Activated CD4-positive, alpha-beta T cell treated with anti-CD3 and anti-CD28 coated beads, Interleukin-2, amount 50 U/mL, for 1 hour (primary cell): Measurements from ENCODE around the gene STOML1.
A peak's percentile ranks its signal among the peaks of the same experiment; 100 is the strongest.

Experiments
- DNase-seq: peaks from one replicate; pipeline ENCODE4 v3.0.0-alpha.2; 2020

The STOML1 gene

GRCh38 chr15:73991726-73992593, at the start of gene STOML1:
Gene STOML1 (minus strand): TSS chr15:73992295. CDS start chr15:73992223, 72 bp downstream.
- DNase-seq, result peak; percentile 94

- no peak for DNase-seq
Measured at GRCh38 chr15:74041311-74041756, 49.2 kb upstream of the STOML1 start.

- DNase-seq, result no peak
Measured at GRCh38 chr15:74040109-74040850, 48.2 kb upstream of the STOML1 start.

- DNase-seq, result no peak
Measured at GRCh38 chr15:74039656-74040010, 47.5 kb upstream of the STOML1 start.

GRCh38 chr15:74038707-74039655, 46.9 kb upstream of the STOML1 start:
- DNase-seq, result no peak

GRCh38 chr15:74037171-74038117, 45.3 kb upstream of the STOML1 start:
- no peak for DNase-seq

- DNase-seq, result no peak
Measured at GRCh38 chr15:74036271-74037170, 44.4 kb upstream of the STOML1 start.

- DNase-seq, result no peak
Measured at GRCh38 chr15:74035121-74036017, 43.3 kb upstream of the STOML1 start.

- no peak for DNase-seq
Measured at GRCh38 chr15:74034206-74034755, 42.2 kb upstream of the STOML1 start.

- DNase-seq, result no peak
Measured at GRCh38 chr15:74032606-74033561, 40.8 kb upstream of the STOML1 start.

GRCh38 chr15:74032046-74032445, 40.0 kb upstream of the STOML1 start:
- DNase-seq, result no peak

- no peak for DNase-seq
Measured at GRCh38 chr15:74028646-74029045, 36.6 kb upstream of the STOML1 start.

GRCh38 chr15:74027688-74028087, 35.6 kb upstream of the STOML1 start:
- no peak for DNase-seq

- DNase-seq, result no peak
Measured at GRCh38 chr15:74025436-74025835, 33.3 kb upstream of the STOML1 start.

GRCh38 chr15:74024687-74025086, 32.6 kb upstream of the STOML1 start:
- no peak for DNase-seq

GRCh38 chr15:74022706-74023470, 30.8 kb upstream of the STOML1 start:
- no peak for DNase-seq

GRCh38 chr15:74019734-74020133, 27.6 kb upstream of the STOML1 start:
- no peak for DNase-seq
